ENCODE results near the gene ZNF609.

Gene ZNF609

DNA sequence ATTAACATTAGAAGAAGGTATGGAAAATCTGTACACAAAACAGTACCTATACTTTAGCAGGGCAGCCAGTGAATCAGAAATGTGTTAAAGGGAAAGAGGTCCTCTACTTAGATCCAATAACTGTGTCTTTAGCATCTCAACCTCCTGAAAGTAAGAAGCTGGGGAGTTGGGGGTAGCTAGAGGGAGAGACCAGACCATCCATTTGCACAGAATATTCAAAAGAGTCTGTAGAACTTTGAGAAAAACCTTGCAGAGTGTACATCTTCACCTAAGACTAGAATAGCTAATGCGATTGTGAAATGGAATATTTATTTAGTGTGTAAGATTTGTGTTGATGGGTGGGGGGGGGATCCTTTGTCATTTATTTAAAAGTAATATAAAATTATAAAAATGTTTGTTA is 190.2 kb downstream of the ZNF609 start:
- TF ChIP-seq, protein P1, sequence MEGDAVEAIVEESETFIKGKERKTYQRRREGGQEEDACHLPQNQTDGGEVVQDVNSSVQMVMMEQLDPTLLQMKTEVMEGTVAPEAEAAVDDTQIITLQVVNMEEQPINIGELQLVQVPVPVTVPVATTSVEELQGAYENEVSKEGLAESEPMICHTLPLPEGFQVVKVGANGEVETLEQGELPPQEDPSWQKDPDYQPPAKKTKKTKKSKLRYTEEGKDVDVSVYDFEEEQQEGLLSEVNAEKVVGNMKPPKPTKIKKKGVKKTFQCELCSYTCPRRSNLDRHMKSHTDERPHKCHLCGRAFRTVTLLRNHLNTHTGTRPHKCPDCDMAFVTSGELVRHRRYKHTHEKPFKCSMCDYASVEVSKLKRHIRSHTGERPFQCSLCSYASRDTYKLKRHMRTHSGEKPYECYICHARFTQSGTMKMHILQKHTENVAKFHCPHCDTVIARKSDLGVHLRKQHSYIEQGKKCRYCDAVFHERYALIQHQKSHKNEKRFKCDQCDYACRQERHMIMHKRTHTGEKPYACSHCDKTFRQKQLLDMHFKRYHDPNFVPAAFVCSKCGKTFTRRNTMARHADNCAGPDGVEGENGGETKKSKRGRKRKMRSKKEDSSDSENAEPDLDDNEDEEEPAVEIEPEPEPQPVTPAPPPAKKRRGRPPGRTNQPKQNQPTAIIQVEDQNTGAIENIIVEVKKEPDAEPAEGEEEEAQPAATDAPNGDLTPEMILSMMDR (IDR thresholded peaks at IDR 0.05; ENCODE audit: low read depth, low read length), result no peak
- no peak for DNase-seq (ENCODE audit: extremely low read depth, low read depth)

DNA sequence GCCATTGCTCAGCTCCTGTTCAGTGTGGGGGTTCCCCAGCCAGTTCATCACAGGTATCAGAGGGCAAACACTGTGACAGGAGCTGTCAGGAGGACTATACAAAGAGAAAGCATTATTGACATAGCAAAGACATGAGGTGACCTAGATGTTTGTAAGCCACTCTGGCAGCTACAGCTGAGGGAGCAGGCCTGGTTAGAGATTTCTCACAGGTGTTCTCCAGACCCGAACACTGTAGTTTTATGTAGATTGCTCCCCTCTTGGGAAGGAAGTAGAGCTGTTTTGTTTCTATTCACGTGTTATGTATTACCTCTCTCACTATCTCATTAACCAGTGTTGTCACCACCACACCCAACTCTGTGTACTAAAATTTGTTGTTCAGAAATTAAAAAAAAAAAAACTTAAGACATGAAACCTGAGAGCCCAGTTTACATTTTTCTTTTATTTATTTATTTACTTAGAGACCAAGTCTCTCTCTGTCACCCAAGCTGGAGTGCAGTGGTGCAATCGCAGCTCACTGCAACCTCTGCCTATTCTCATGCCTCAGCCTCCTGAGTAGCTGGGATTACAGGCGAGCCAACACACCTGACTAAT is 191.3 kb downstream of the ZNF609 start:
- TF ChIP-seq, protein P1 (IDR thresholded peaks at IDR 0.05; ENCODE audit: low read depth, low read length), result no peak
- no peak for DNase-seq (ENCODE audit: extremely low read depth, low read depth)

- TF ChIP-seq, protein P1 (IDR thresholded peaks at IDR 0.05; ENCODE audit: low read depth, low read length), result peak; percentile 36
- no peak for DNase-seq (ENCODE audit: extremely low read depth, low read depth)
These were observed 193.4 kb downstream of the ZNF609 start for GRCh38 chr15:64653757-64654156.

GRCh38 chr15:64656508-64656907 is 196.1 kb downstream of the ZNF609 start:
- DNase-seq (ENCODE audit: extremely low read depth, low read depth), result no peak
- TF ChIP-seq, protein P1 (IDR thresholded peaks at IDR 0.05; ENCODE audit: low read depth, low read length), result no peak

DNA sequence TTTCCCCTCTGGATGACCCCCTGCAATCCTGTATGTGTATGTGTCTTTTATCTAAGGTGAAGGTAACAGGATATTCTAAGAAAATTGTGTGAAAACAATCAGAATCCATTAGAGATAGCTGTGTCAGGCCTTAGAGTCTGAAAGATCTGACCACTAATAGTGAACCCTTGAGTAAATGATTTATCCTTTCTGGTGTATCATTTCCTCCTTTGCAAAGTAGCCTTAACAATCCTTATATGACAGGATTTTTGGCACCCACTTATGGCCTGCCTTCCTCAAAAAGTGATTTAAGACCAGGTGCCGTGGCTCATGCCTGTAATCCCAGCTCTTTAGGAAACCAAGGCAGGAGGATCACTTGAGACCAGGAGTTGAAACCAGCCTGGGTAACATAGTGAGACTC is 204.8 kb downstream of the ZNF609 start:
- TF ChIP-seq, protein P1 (IDR thresholded peaks at IDR 0.05; ENCODE audit: low read depth, low read length), result no peak
- no peak for DNase-seq (ENCODE audit: extremely low read depth, low read depth)

DNA sequence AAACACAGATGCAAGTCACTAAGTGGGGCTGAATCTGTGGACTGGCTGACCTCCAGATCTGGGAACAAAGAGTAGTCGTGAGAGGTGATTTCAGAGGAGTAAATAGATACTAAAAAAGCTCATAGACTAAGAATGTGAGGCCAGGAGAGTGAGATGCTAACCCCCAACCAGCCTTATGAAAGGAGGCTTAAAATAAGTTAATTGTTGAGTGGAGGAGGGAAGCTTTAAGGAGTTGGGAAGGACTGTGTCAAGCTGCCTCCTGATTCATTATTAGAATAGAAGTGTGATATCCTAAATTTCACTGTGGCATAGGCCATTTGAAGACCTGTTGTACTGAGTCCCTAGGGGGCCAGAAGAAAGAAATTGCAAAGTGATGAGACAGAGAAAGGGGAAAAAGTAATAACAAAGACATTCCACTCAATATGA is 207.4 kb downstream of the ZNF609 start:
- no peak for DNase-seq (ENCODE audit: extremely low read depth, low read depth)
- TF ChIP-seq, protein P1 (IDR thresholded peaks at IDR 0.05; ENCODE audit: low read depth, low read length), result no peak

DNA sequence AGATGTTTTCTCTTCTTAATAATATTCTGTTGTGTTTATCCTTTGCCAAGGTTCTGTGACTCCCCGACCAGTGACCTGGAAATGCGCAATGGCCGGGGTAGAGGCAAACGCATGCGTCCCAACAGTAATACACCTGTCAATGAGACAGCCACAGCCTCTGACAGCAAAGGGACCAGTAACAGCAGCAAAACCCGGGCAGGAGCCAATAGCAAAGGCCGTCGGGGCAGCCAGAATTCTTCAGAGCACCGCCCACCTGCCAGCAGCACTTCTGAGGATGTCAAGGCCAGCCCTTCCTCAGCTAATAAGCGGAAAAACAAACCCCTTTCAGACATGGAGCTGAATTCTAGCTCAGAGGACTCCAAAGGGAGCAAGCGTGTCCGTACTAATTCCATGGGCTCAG is 213.5 kb downstream of the ZNF609 start:
- TF ChIP-seq, protein P1 (IDR thresholded peaks at IDR 0.05; ENCODE audit: low read depth, low read length), result no peak
- no peak for DNase-seq (ENCODE audit: extremely low read depth, low read depth)
